Measurements from ENCODE around the gene CDK5RAP1.

The CDK5RAP1 gene

GRCh38 chr20:33411242-33411641 lies 9.9 kb upstream of the CDK5RAP1 start:
- no peaks in the 10 kb centered on the region for H4K20me1 ChIP-seq (ENCODE audit: insufficient read depth, low read length)
- H3K4me2 ChIP-seq (ENCODE audit: low read length) = no peak overlapping the region
- H3F3A ChIP-seq (ENCODE audit: insufficient read depth, low read length) = no peaks in the 10 kb centered on the region
- H3K36me3 ChIP-seq (ENCODE audit: insufficient read depth, low read length) = peaks cover 18% of the 10 kb centered on the region
- no peaks in the 10 kb centered on the region for H3K79me2 ChIP-seq (ENCODE audit: insufficient read depth, low read length)
- H3K9me3 ChIP-seq (ENCODE audit: low read length) = no peaks in the 10 kb centered on the region
- H3K4me3 ChIP-seq (ENCODE audit: low read depth, low read length, poor library complexity, severe bottlenecking) = no peak overlapping the region
- no peak overlapping the region for H3K9ac ChIP-seq (ENCODE audit: low read length)
- H3K9me2 ChIP-seq (ENCODE audit: low read depth, low read length) = no peaks in the 10 kb centered on the region
- H3K4me1 ChIP-seq (ENCODE audit: insufficient read depth, low read length, severe bottlenecking) = peaks cover 29% of the 10 kb centered on the region
- no peaks in the 10 kb centered on the region for H3K27me3 ChIP-seq (ENCODE audit: insufficient read depth, low read length)
- H3K27ac ChIP-seq (ENCODE audit: low read depth, low read length, poor library complexity, severe bottlenecking) = no peak overlapping the region
- H2AFZ ChIP-seq (ENCODE audit: low read length) = no peak overlapping the region
- no peak for TF ChIP-seq EZH2 (IDR thresholded peaks at IDR 0.05; ENCODE audit: borderline replicate concordance, low read length)
- no peak for TF ChIP-seq CTCF (IDR thresholded peaks at IDR 0.05; ENCODE audit: low read length)

GRCh38 chr20:33410081-33410742 lies 8.9 kb upstream of the CDK5RAP1 start:
- Histone ChIP-seq H3K9me2 (ENCODE audit: low read depth, low read length) (no peaks in the 10 kb centered on the region), H3K4me3 (ENCODE audit: low read depth, low read length, poor library complexity, severe bottlenecking) (no peak overlapping the region), H3K9ac (ENCODE audit: low read length) (no peak overlapping the region), H2AFZ (ENCODE audit: low read length) (no peak overlapping the region), H3K27ac (ENCODE audit: low read depth, low read length, poor library complexity, severe bottlenecking) (peak overlapping the region; percentile 94), H3F3A (ENCODE audit: insufficient read depth, low read length) (no peaks in the 10 kb centered on the region), H4K20me1 (ENCODE audit: insufficient read depth, low read length) (no peaks in the 10 kb centered on the region), H3K4me1 (ENCODE audit: insufficient read depth, low read length, severe bottlenecking) (peaks cover 25% of the 10 kb centered on the region), H3K79me2 (ENCODE audit: insufficient read depth, low read length) (no peaks in the 10 kb centered on the region), H3K27me3 (ENCODE audit: insufficient read depth, low read length) (no peaks in the 10 kb centered on the region), H3K9me3 (ENCODE audit: low read length) (no peaks in the 10 kb centered on the region), H3K4me2 (ENCODE audit: low read length) (no peak overlapping the region), H3K36me3 (ENCODE audit: insufficient read depth, low read length) (peaks cover 24% of the 10 kb centered on the region)
- TF ChIP-seq CTCF (IDR thresholded peaks at IDR 0.05; ENCODE audit: low read length) (no peak), EZH2 (IDR thresholded peaks at IDR 0.05; ENCODE audit: borderline replicate concordance, low read length) (no peak)

- peak overlapping the region; percentile 67 for H3K4me2 ChIP-seq (ENCODE audit: low read length)
- peak overlapping the region; percentile 94 for H3K27ac ChIP-seq (ENCODE audit: low read depth, low read length, poor library complexity, severe bottlenecking)
These were observed 7.7 kb upstream of the CDK5RAP1 start for GRCh38 chr20:33408716-33409654.

More at GRCh38 chr20:33408716-33409654, 7.7 kb upstream of the CDK5RAP1 start:
- Histone ChIP-seq H3K27me3 (ENCODE audit: insufficient read depth, low read length) (no peaks in the 10 kb centered on the region), H3K36me3 (ENCODE audit: insufficient read depth, low read length) (peaks cover 31% of the 10 kb centered on the region), H3K4me1 (ENCODE audit: insufficient read depth, low read length, severe bottlenecking) (peaks cover 25% of the 10 kb centered on the region), H3K79me2 (ENCODE audit: insufficient read depth, low read length) (no peaks in the 10 kb centered on the region), H2AFZ (ENCODE audit: low read length) (no peak overlapping the region), H3K9me3 (ENCODE audit: low read length) (no peaks in the 10 kb centered on the region), H4K20me1 (ENCODE audit: insufficient read depth, low read length) (no peaks in the 10 kb centered on the region), H3K9ac (ENCODE audit: low read length) (peak overlapping the region; percentile 58), H3F3A (ENCODE audit: insufficient read depth, low read length) (no peaks in the 10 kb centered on the region), H3K4me3 (ENCODE audit: low read depth, low read length, poor library complexity, severe bottlenecking) (peak overlapping the region; percentile 39), H3K9me2 (ENCODE audit: low read depth, low read length) (no peaks in the 10 kb centered on the region)
- TF ChIP-seq EZH2 (IDR thresholded peaks at IDR 0.05; ENCODE audit: borderline replicate concordance, low read length) (no peak), CTCF (IDR thresholded peaks at IDR 0.05; ENCODE audit: low read length) (no peak)
